Measurements from ENCODE around the gene ZC3H7A. TPM values are rescaled to one million over a fixed set of nuclear protein-coding genes. Genes with fewer than 3 reads are reported as not detected.

Gene ZC3H7A
- total and polyA plus RNA-seq, 2 experiments from 2014 or later: 44.7 to 55.5 TPM

GRCh38 chr16:11748404-11749254, 48.4 kb downstream of the ZC3H7A start:
- H3K27me3 ChIP-seq: no peaks in the 10 kb centered on the region
- TF ChIP-seq, protein P1, sequence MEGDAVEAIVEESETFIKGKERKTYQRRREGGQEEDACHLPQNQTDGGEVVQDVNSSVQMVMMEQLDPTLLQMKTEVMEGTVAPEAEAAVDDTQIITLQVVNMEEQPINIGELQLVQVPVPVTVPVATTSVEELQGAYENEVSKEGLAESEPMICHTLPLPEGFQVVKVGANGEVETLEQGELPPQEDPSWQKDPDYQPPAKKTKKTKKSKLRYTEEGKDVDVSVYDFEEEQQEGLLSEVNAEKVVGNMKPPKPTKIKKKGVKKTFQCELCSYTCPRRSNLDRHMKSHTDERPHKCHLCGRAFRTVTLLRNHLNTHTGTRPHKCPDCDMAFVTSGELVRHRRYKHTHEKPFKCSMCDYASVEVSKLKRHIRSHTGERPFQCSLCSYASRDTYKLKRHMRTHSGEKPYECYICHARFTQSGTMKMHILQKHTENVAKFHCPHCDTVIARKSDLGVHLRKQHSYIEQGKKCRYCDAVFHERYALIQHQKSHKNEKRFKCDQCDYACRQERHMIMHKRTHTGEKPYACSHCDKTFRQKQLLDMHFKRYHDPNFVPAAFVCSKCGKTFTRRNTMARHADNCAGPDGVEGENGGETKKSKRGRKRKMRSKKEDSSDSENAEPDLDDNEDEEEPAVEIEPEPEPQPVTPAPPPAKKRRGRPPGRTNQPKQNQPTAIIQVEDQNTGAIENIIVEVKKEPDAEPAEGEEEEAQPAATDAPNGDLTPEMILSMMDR (IDR thresholded peaks at IDR 0.05; ENCODE audit: low read depth, low read length): no peak
- H3K9me3 ChIP-seq (ENCODE audit: low read depth): no peaks in the 10 kb centered on the region
- DNase-seq (ENCODE audit: low read depth in 1 of 2, low spot score in 1 of 2): no peak
- no peak overlapping the region for H3K4me3 ChIP-seq
- H3K4me1 ChIP-seq (ENCODE audit: low read depth): no peaks in the 10 kb centered on the region
- peak overlapping the region; percentile 62 for H3K27ac ChIP-seq
- peaks cover 42% of the 10 kb centered on the region for H3K36me3 ChIP-seq

DNA sequence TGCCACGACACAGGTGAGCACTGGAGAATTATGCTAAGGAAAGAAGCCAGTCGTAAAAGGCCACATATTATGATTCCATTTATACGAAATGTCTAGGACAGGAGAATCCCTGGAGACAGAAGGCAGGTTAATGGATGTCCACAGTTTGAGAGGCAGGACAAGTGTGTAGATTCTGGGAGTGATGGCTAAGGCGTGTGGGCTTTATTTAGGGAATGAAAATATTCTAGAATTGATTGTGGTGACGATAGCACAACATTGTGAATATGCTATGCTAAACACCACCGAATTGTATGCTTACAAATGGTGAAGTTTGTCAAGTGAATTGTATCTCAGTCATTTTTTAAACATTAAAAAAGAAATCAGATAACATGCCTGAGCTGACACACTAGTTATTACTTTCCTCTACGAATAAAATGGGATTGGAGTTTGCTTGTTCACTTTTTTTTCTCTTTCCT, 49.1 kb downstream of the ZC3H7A start:
- Histone ChIP-seq H3K9me3 (ENCODE audit: low read depth) (no peaks in the 10 kb centered on the region), H3K4me1 (ENCODE audit: low read depth) (no peaks in the 10 kb centered on the region), H3K4me3 (no peak overlapping the region), H3K27ac (peak overlapping the region; percentile 62), H3K27me3 (no peaks in the 10 kb centered on the region), H3K36me3 (peaks cover 36% of the 10 kb centered on the region)
- TF ChIP-seq, protein P1 (IDR thresholded peaks at IDR 0.05; ENCODE audit: low read depth, low read length): no peak
- DNase-seq (ENCODE audit: low read depth in 1 of 2, low spot score in 1 of 2): no peak

GRCh38 chr16:11744075-11744470, 53.0 kb downstream of the ZC3H7A start:
- no peak overlapping the region for H3K27ac ChIP-seq
- H3K36me3 ChIP-seq: peaks cover 3% of the 10 kb centered on the region
- TF ChIP-seq, protein P1 (IDR thresholded peaks at IDR 0.05; ENCODE audit: low read depth, low read length): no peak
- H3K4me3 ChIP-seq: no peak overlapping the region
- H3K4me1 ChIP-seq (ENCODE audit: low read depth): peaks cover 14% of the 10 kb centered on the region
- no peaks in the 10 kb centered on the region for H3K27me3 ChIP-seq
- DNase-seq (ENCODE audit: low read depth in 1 of 2, low spot score in 1 of 2): no peak
- no peaks in the 10 kb centered on the region for H3K9me3 ChIP-seq (ENCODE audit: low read depth)

DNA sequence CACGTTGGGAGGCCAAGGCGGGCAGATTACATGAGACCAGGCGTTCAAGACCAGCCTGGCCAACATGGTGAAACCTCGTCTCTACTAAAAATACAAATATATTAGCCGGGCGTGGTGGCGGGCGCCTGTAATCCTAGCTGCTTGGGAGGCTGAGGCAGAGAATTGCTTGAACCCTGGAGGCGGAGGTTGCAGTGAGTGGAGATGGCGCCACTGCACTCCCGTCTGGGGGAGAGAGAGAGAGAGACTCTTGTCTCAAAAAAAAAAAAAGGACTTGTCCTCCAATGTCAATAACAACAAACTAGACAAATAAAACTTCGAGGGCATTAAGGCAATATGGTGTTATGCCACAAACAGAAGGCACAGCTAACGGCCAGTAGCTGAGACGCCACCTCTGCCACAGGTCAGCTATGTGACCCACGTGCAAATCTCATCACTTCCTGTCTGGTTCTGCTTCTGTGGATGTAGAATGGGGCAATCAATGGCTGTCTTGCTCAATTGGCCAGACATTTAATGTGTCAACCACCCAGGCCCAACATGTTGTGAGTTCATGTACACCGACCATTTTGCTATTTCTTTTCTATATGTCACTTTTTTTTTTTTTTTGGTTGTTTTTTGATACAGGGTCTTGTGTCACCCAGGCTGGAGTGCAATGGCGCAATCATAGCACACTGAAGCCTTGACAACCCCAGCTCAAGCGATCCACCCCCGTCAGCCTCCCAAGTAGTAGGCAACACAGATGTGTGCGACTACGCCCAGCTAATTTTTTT, 53.6 kb downstream of the ZC3H7A start:
- H3K4me1 ChIP-seq (ENCODE audit: low read depth): peaks cover 14% of the 10 kb centered on the region
- TF ChIP-seq, protein P1 (IDR thresholded peaks at IDR 0.05; ENCODE audit: low read depth, low read length): no peak
- H3K4me3 ChIP-seq: peak overlapping the region; percentile 23
- H3K9me3 ChIP-seq (ENCODE audit: low read depth): no peaks in the 10 kb centered on the region
- H3K27me3 ChIP-seq: no peaks in the 10 kb centered on the region
- peak overlapping the region; percentile 91 for H3K27ac ChIP-seq
- H3K36me3 ChIP-seq: no peaks in the 10 kb centered on the region
- DNase-seq (ENCODE audit: low read depth in 1 of 2, low spot score in 1 of 2): peak in 1 of 2 donors; percentile 84

DNA sequence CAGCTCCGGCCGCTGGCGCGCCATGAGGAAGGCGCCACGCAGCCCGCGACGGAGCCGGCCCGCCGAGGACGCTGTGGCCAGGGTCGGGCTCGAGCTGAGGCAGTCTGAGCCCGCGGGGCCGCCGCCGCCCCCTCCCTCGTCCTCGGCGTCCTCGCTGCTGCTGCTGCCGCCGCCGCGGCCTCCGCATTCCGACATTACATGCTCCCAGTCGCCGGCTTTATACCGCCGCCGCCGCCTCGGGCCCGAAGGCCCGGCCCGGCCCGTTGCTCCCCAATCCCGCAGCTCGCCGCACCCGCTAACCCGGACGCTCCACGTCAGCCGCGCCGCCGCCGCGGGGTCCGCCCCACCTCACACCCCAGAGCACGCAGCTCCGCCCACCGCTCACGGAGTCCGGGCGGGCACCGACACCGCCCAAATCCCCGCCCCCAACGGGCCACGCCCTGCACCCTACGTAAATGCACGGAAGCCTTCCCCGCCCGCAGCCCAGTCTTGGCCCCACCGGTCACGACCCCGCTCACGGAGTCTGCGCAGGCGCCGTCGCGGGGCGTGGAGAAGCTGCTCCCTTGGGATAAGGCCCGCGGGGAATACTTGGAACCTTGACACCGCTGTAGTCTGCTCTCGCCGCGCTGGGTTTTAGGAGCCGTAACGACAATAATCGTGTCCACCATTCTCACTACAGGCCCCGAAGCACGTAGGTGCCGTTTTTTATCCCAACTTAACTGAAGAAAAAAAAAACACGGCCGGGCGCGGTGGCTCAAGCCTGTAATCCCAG, 54.3 kb downstream of the ZC3H7A start, which contains the start of gene TXNDC11:
TXNDC11 (minus strand) TSS at position 322 of the 772 bp plus-strand sequence; CDS start at position 195, 127 bp downstream.
- Histone ChIP-seq H3K27me3 (no peaks in the 10 kb centered on the region), H3K4me1 (ENCODE audit: low read depth) (peaks cover 14% of the 10 kb centered on the region), H3K36me3 (no peaks in the 10 kb centered on the region), H3K9me3 (ENCODE audit: low read depth) (no peaks in the 10 kb centered on the region), H3K27ac (peak within 1 kb of the TSS; percentile 91), H3K4me3 (peak within 1 kb of the TSS; percentile 71)
- peak; percentile 99 for DNase-seq (ENCODE audit: low read depth in 1 of 2, low spot score in 1 of 2)
- TF ChIP-seq, protein P1 (IDR thresholded peaks at IDR 0.05; ENCODE audit: low read depth, low read length): no peak
